Tibial nerve (tissue), 4 donors: Measurements from ENCODE around the gene KLC4. TPM values are rescaled to one million over a fixed set of nuclear protein-coding genes. Genes with fewer than 3 reads are reported as not detected.

Source experiments
- DNase-seq, 2 donors: peaks; one replicate each; pipeline ENCODE4 v3.0.0-alpha.2; 2019; ENCODE audit warnings: low spot score in 2 of 2
- H3K27ac ChIP-seq, 4 donors: fragments of 200-600 bp; sonication (generic) in 3 of 4; one replicate each; pipeline ENCODE4 v1.5.1; 2017 to 2019; ENCODE audit warnings: mild to moderate bottlenecking in 1 of 4
- H3K27me3 ChIP-seq, 2 donors: fragments of 200-600 bp; sonication (generic) in 1 of 2; one replicate each; pipeline versions ENCODE4 v1.5.1 to v1.6.0; 2017 to 2019
- H3K36me3 ChIP-seq, 3 donors: fragments of 200-600 bp; sonication (generic); one replicate each; pipeline ENCODE4 v1.5.1; 2018 to 2019
- H3K4me1 ChIP-seq, 4 donors: fragments of 200-600 bp; sonication (generic) in 3 of 4; one replicate each; pipeline ENCODE4 v1.5.1; 2017 to 2019
- H3K4me3 ChIP-seq, 4 donors: fragments of 200-600 bp; sonication (generic) in 3 of 4; one replicate each; pipeline ENCODE4 v1.5.1; 2017 to 2019; ENCODE audit warnings: mild to moderate bottlenecking in 1 of 4, moderate library complexity in 1 of 4
- H3K9me3 ChIP-seq, 4 donors: fragments of 200-600 bp; sonication (generic) in 3 of 4; one replicate each; pipeline ENCODE4 v1.5.1; 2017 to 2019
- CTCF ChIP-seq, 5 experiments: fragments of 200-600 bp in 3 of 5; fragments of 450-650 bp in 2 of 5; sonication (generic) in 3 of 5; IDR thresholded peaks; one replicate each; pipeline ENCODE4 v1.5.1; 2016 to 2019; ENCODE audit warnings: antibody characterized with exemption in 5 of 5, mild to moderate bottlenecking in 3 of 5, moderate library complexity in 2 of 5
- EP300 ChIP-seq, 2 donors: sonication (generic); formaldehyde crosslinking; IDR thresholded peaks; one replicate each; pipeline ENCODE4 v1.6.1; 2017; ENCODE audit warnings: antibody characterized with exemption in 2 of 2, mild to moderate bottlenecking in 1 of 2
- POLR2A ChIP-seq, 2 donors: fragments of 450-650 bp; IDR thresholded peaks; one replicate each; pipeline ENCODE4 v1.6.1; 2017; ENCODE audit warnings: antibody characterized with exemption in 2 of 2, mild to moderate bottlenecking in 2 of 2, moderate library complexity in 2 of 2
- WGBS, 2 donors: methylation state at CpG; one replicate each; pipeline ENCODE4 v1.1.5; 2018; 5-methylcytosine and 5-hydroxymethylcytosine counted together
- total RNA-seq, 4 donors: library from RNA; depleted of rRNA; stranded (reverse); fragments of >200 nt; gene quantifications; one replicate each; pipeline ENCODE4 v1.1.0, GENCODE V29; 2016

The KLC4 gene
- total RNA-seq, 4 donors from 2014 or later: 21.6 to 32.9 (median 23.8) TPM

GRCh38 chr6:43120101-43120763, 60.8 kb downstream of the KLC4 start:
- Histone ChIP-seq H3K4me1 (peaks cover 0 to 15% (median 0%) of the 10 kb centered on the region in 4 donors), H3K9me3 (no peaks in the 10 kb centered on the region), H3K4me3 (no peak overlapping the region), H3K36me3 (no peaks in the 10 kb centered on the region), H3K27me3 (peaks cover 0 to 4% of the 10 kb centered on the region in 2 donors), H3K27ac (no peak overlapping the region)
- TF ChIP-seq CTCF (IDR thresholded peaks at IDR 0.05) (no peak), EP300 (IDR thresholded peaks at IDR 0.05) (no peak), POLR2A (IDR thresholded peaks at IDR 0.05) (no peak)
- WGBS, 2 donors: 80 to 94% methylated on average over 9 of the region's 9 CpGs
- no peak for DNase-seq

- DNase-seq: peak; percentile 48 to 61
- no peak overlapping the region for H3K4me3 ChIP-seq
- WGBS, 2 donors: 71 to 82% methylated on average over 9 of the region's 9 CpGs
Observed at GRCh38 chr6:43120944-43121913, 61.8 kb downstream of the KLC4 start.

GRCh38 chr6:43122146-43122545, 62.7 kb downstream of the KLC4 start:
- no peak overlapping the region for H3K4me3 ChIP-seq
- H3K9me3 ChIP-seq: no peaks in the 10 kb centered on the region
- peaks cover 0 to 4% of the 10 kb centered on the region in 2 donors for H3K27me3 ChIP-seq
- peaks cover 0 to 15% (median 0%) of the 10 kb centered on the region in 4 donors for H3K4me1 ChIP-seq
- no peak overlapping the region for H3K27ac ChIP-seq
- no peak for DNase-seq
- no peaks in the 10 kb centered on the region for H3K36me3 ChIP-seq
- TF ChIP-seq POLR2A (IDR thresholded peaks at IDR 0.05) (no peak), EP300 (IDR thresholded peaks at IDR 0.05) (no peak), CTCF (IDR thresholded peaks at IDR 0.05) (no peak)
- WGBS, 2 donors: 71 to 100% methylated on average over 1 to 2 of the region's 2 CpGs

More at GRCh38 chr6:43120944-43121913, 61.8 kb downstream of the KLC4 start:
- Histone ChIP-seq H3K9me3 (no peaks in the 10 kb centered on the region), H3K36me3 (no peaks in the 10 kb centered on the region), H3K4me1 (peaks cover 0 to 15% (median 0%) of the 10 kb centered on the region in 4 donors), H3K27ac (peak overlapping the region in 2 of 4 donors; percentile 60 to 63), H3K27me3 (peaks cover 0 to 4% of the 10 kb centered on the region in 2 donors)
- TF ChIP-seq POLR2A (IDR thresholded peaks at IDR 0.05) (no peak), EP300 (IDR thresholded peaks at IDR 0.05) (peak in 1 of 2 donors; percentile 59)

- 46 to 57% methylated on average over 25 of the region's 25 CpGs for whole genome bisulfite sequencing, 2 donors
Observed at GRCh38 chr6:43123461-43124314, 64.3 kb downstream of the KLC4 start.

More at GRCh38 chr6:43123461-43124314, 64.3 kb downstream of the KLC4 start:
- no peak for DNase-seq
- TF ChIP-seq POLR2A (IDR thresholded peaks at IDR 0.05): no peak
- no peak for TF ChIP-seq CTCF (IDR thresholded peaks at IDR 0.05)
- no peak for TF ChIP-seq EP300 (IDR thresholded peaks at IDR 0.05)
- Histone ChIP-seq H3K4me1 (peaks cover 0 to 15% (median 0%) of the 10 kb centered on the region in 4 donors), H3K27ac (no peak overlapping the region), H3K27me3 (peaks cover 0 to 4% of the 10 kb centered on the region in 2 donors), H3K36me3 (no peaks in the 10 kb centered on the region), H3K9me3 (no peaks in the 10 kb centered on the region), H3K4me3 (no peak overlapping the region)
